ENCODE measurements around the gene GADD45GIP1.

DNA sequence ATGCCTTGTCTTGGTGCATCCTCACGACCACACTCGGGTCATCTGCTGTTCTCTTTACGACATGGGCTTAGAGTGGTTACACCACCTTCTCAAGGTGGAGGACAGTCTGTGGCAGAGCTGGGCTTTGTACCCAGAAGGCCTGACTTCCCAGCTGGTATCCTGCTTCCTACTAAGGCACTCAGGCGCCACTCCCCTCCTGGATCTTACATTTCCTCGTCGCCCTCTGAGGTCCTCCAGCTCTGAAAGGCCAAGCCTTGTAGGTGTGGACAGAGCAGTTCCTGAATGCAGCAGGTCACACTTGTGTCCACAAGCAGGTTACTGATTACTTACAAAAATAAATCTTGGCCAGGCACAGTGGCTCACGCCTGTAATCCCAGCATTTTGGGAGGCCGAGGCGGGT is 49.9 kb downstream of the GADD45GIP1 start:
- TF ChIP-seq, protein P1, sequence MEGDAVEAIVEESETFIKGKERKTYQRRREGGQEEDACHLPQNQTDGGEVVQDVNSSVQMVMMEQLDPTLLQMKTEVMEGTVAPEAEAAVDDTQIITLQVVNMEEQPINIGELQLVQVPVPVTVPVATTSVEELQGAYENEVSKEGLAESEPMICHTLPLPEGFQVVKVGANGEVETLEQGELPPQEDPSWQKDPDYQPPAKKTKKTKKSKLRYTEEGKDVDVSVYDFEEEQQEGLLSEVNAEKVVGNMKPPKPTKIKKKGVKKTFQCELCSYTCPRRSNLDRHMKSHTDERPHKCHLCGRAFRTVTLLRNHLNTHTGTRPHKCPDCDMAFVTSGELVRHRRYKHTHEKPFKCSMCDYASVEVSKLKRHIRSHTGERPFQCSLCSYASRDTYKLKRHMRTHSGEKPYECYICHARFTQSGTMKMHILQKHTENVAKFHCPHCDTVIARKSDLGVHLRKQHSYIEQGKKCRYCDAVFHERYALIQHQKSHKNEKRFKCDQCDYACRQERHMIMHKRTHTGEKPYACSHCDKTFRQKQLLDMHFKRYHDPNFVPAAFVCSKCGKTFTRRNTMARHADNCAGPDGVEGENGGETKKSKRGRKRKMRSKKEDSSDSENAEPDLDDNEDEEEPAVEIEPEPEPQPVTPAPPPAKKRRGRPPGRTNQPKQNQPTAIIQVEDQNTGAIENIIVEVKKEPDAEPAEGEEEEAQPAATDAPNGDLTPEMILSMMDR (IDR thresholded peaks at IDR 0.05) = no peak
- no peak for TF ChIP-seq EZH2 (IDR thresholded peaks at IDR 0.05; ENCODE audit: borderline replicate concordance, insufficient read depth, low read depth, low read length, poor library complexity, severe bottlenecking)

Data from B cell (primary cell).